SU-DHL-6 (cell line): ENCODE measurements around the gene SRPK2.

Source experiments
- CTCF ChIP-seq: fragments of 200-600 bp; sonication (generic); IDR thresholded peaks from one replicate; pipeline ENCODE4 v1.5.1; 2017; ENCODE audit warnings: antibody characterized with exemption, mild to moderate bottlenecking, low read length, moderate library complexity; ENCODE audit not compliant: insufficient read depth, poor library complexity, severe bottlenecking
- EZH2phosphoT487 ChIP-seq: fragments of 200-600 bp; sonication (generic), shearing (Covaris generic); conservative IDR thresholded peaks from 2 replicates; pipeline ENCODE4 v1.6.1; 2018; ENCODE audit warnings: mild to moderate bottlenecking, antibody characterized with exemption, low read length, moderate library complexity, mixed read lengths

DNA sequence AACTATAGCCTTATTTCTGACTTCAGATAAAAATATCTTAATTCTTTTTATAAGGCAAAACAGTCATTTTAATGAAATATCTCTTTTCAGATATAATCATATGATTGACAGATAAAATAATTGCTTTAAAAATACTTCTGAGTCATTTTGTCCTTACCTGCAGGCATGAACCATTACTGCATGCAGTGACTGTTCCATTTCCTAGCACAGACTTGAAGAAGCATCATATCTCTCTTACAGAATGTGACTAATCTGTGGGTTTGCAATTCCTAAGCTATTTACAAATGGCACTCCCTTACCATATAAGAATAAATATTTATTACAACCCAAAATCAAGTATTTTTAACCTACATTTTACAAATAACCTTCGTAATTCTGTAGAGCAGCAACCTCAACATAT, 120.7 kb downstream of the SRPK2 start:
- TF ChIP-seq CTCF (no peak), EZH2phosphoT487 (no peak)
